Liver (tissue), 9 donors: ENCODE measurements around the gene F2R. TPM values are rescaled to one million over a fixed set of nuclear protein-coding genes. Genes with fewer than 3 reads are reported as not detected.

ENCODE experiments used
- DNase-seq: peaks from one replicate; pipeline ENCODE4 v3.0.0-alpha.2; 2017; ENCODE audit warnings: low spot score
- H3K27ac ChIP-seq, 2 donors: one replicate each; pipeline ENCODE4 v1.7.0; 2013; ENCODE audit warnings: inconsistent platforms in 2 of 2, low read length in 2 of 2, control low read depth in 1 of 2, low read depth in 1 of 2, mild to moderate bottlenecking in 1 of 2
- H3K27me3 ChIP-seq, 4 donors: one replicate each; pipeline versions ENCODE4 v1.6.1 to v1.7.0; 2013; ENCODE audit warnings: low read length in 3 of 4, inconsistent platforms in 1 of 4, mild to moderate bottlenecking in 1 of 4, moderate library complexity in 1 of 4; ENCODE audit not compliant: control insufficient read depth in 4 of 4, insufficient read depth in 4 of 4
- H3K36me3 ChIP-seq, 4 donors: one replicate each; pipeline versions ENCODE4 v1.6.1 to v1.7.0; 2013; ENCODE audit warnings: low read length in 3 of 4, mild to moderate bottlenecking in 3 of 4, low read depth in 1 of 4, moderate library complexity in 1 of 4; ENCODE audit not compliant: control insufficient read depth in 4 of 4, insufficient read depth in 3 of 4
- H3K4me1 ChIP-seq, 4 donors: one replicate each; pipeline versions ENCODE4 v1.6.1 to v1.7.0; 2013; ENCODE audit warnings: low read length in 3 of 4, mild to moderate bottlenecking in 3 of 4, moderate library complexity in 1 of 4; ENCODE audit not compliant: control insufficient read depth in 4 of 4, insufficient read depth in 4 of 4
- H3K4me3 ChIP-seq, 3 donors: one replicate each; pipeline versions ENCODE4 v1.6.1 to v1.7.0; 2013; ENCODE audit warnings: low read length in 3 of 3, control low read depth in 1 of 3, low read depth in 1 of 3, mild to moderate bottlenecking in 1 of 3
- H3K9ac ChIP-seq, 2 donors: one replicate each; pipeline ENCODE4 v1.7.0; 2013; ENCODE audit warnings: low read length in 2 of 2, mild to moderate bottlenecking in 2 of 2, moderate library complexity in 2 of 2, control low read depth in 1 of 2, low read depth in 1 of 2
- H3K9me3 ChIP-seq, 4 donors: one replicate each; pipeline versions ENCODE4 v1.6.1 to v1.7.0; 2013; ENCODE audit warnings: low read length in 3 of 4; ENCODE audit not compliant: control insufficient read depth in 4 of 4
- ATF3 ChIP-seq: IDR thresholded peaks from 2 replicates; pipeline ENCODE4 v1.6.1; 2016; ENCODE audit warnings: antibody characterized with exemption
- CTCF ChIP-seq: fragments of 150-350 bp; IDR thresholded peaks from 2 replicates; pipeline ENCODE4 v1.5.1; 2017; ENCODE audit warnings: improper control_type of control experiment, low read depth, low read length; ENCODE audit not compliant: missing input control
- EGR1 ChIP-seq, 2 donors: IDR thresholded peaks; 2 replicates each; pipeline ENCODE4 v1.6.1; 2016 to 2018; ENCODE audit warnings: antibody characterized with exemption in 2 of 2, low read depth in 2 of 2
- FOXA1 ChIP-seq: IDR thresholded peaks from 2 replicates; pipeline ENCODE4 v1.6.1; 2016; ENCODE audit warnings: antibody characterized with exemption
- FOXA2 ChIP-seq: IDR thresholded peaks from 2 replicates; pipeline ENCODE4 v1.6.1; 2016; ENCODE audit warnings: antibody characterized with exemption
- GABPA ChIP-seq, 2 donors: IDR thresholded peaks in 1 of 2; conservative IDR thresholded peaks in 1 of 2; 2 replicates each; pipeline ENCODE4 v1.6.1; 2016; ENCODE audit warnings: antibody characterized with exemption in 2 of 2, mild to moderate bottlenecking in 1 of 2, moderate library complexity in 1 of 2
- HNF4A ChIP-seq, 2 donors: conservative IDR thresholded peaks; 2 replicates each; pipeline ENCODE4 v1.6.1; 2016; ENCODE audit warnings: antibody characterized with exemption in 2 of 2, mild to moderate bottlenecking in 2 of 2
- HNF4G ChIP-seq: IDR thresholded peaks from 2 replicates; pipeline ENCODE4 v1.6.1; 2016; ENCODE audit warnings: antibody characterized with exemption
- JUND ChIP-seq, 2 donors: IDR thresholded peaks; 2 replicates each; pipeline ENCODE4 v1.6.1; 2016; ENCODE audit warnings: antibody characterized with exemption in 2 of 2
- MAX ChIP-seq: IDR thresholded peaks from 2 replicates; pipeline ENCODE4 v1.6.1; 2016; ENCODE audit warnings: antibody characterized with exemption
- NR2F2 ChIP-seq: IDR thresholded peaks from 2 replicates; pipeline ENCODE4 v1.6.1; 2016; ENCODE audit warnings: antibody characterized with exemption
- RAD21 ChIP-seq, 2 donors: IDR thresholded peaks; 2 replicates each; pipeline ENCODE4 v1.6.1; 2016; ENCODE audit warnings: antibody characterized with exemption in 2 of 2, mild to moderate bottlenecking in 2 of 2
- REST ChIP-seq: IDR thresholded peaks from 2 replicates; pipeline ENCODE4 v1.6.1; 2016; ENCODE audit warnings: antibody characterized with exemption, mild to moderate bottlenecking
- RXRA ChIP-seq, 2 donors: IDR thresholded peaks; 2 replicates each; pipeline ENCODE4 v1.6.1; 2017 to 2018; ENCODE audit warnings: antibody characterized with exemption in 2 of 2, mild to moderate bottlenecking in 1 of 2
- SP1 ChIP-seq: IDR thresholded peaks from 2 replicates; pipeline ENCODE4 v1.6.1; 2018; ENCODE audit warnings: antibody characterized with exemption, mild to moderate bottlenecking
- TAF1 ChIP-seq: conservative IDR thresholded peaks from 2 replicates; pipeline ENCODE4 v1.6.1; 2016; ENCODE audit warnings: antibody characterized with exemption, mild to moderate bottlenecking
- YY1 ChIP-seq: IDR thresholded peaks from 2 replicates; pipeline ENCODE4 v1.6.1; 2016; ENCODE audit warnings: antibody characterized with exemption, mild to moderate bottlenecking
- ZBTB33 ChIP-seq: IDR thresholded peaks from 2 replicates; pipeline ENCODE4 v1.6.1; 2016; ENCODE audit warnings: antibody characterized with exemption
- WGBS: extraction: QIAGEN DNeasy Blood & Tissue Kit; methylation state at CpG from one replicate; pipeline ENCODE4 v1.1.7; 2013; 5-methylcytosine and 5-hydroxymethylcytosine counted together
- polyA plus RNA-seq, 2 donors: library from polyadenylated mRNA; stranded (reverse) in 1 of 2; unstranded in 1 of 2; fragments of 200-250 nt in 1 of 2; fragments of >200 nt in 1 of 2; fragmentation: Nextera tagmentation in 1 of 2; extraction: Ambion mirVana in 1 of 2; gene quantifications; one replicate each; pipeline versions ENCODE4 v1.2.1 to v1.2.3, GENCODE V29; 2013 to 2015
- total RNA-seq, 2 donors: library from RNA; depleted of rRNA; stranded (reverse); fragments of >200 nt; gene quantifications; one replicate each; pipeline ENCODE4 v1.2.3, GENCODE V29; 2014
- donor health status: healthy.
- donor health status: healthy.
- donor health status: healthy.
- donor health status: healthy.
- donor health status: healthy.

Gene F2R
- total and polyA plus RNA-seq, 4 donors = 5.9 to 18.7 (median 9.5) TPM

GRCh38 chr5:76732405-76733048, 16.6 kb downstream of the F2R start:
- H3K9me3 ChIP-seq = peaks cover 0 to 7% (median 5%) of the 10 kb centered on the region in 4 donors
- H3K27me3 ChIP-seq = no peaks in the 10 kb centered on the region
- WGBS = 87% methylated on average over 15 of the region's 15 CpGs
- H3K36me3 ChIP-seq = peaks cover 0 to 2% (median 0%) of the 10 kb centered on the region in 4 donors
- peak overlapping the region in 1 of 2 donors; percentile 13 for H3K27ac ChIP-seq
- TF ChIP-seq HNF4G = no peak
- TF ChIP-seq MAX = no peak
- TF ChIP-seq TAF1 = no peak
- TF ChIP-seq FOXA1 = no peak
- TF ChIP-seq HNF4A (conservative IDR thresholded peaks at IDR 0.05) = no peak
- no peak for TF ChIP-seq REST
- no peak for TF ChIP-seq FOXA2
- TF ChIP-seq RAD21 (IDR thresholded peaks at IDR 0.05) = no peak
- no peak for TF ChIP-seq CTCF
- no peak for TF ChIP-seq NR2F2
- TF ChIP-seq EGR1 (IDR thresholded peaks at IDR 0.05; ENCODE audit: low read depth in 2 of 2) = no peak
- TF ChIP-seq JUND (IDR thresholded peaks at IDR 0.05) = no peak
- TF ChIP-seq SP1 = no peak
- TF ChIP-seq GABPA (IDR thresholded peaks at IDR 0.05 in 1 of 2, conservative IDR thresholded peaks at IDR 0.05 in 1 of 2) = no peak
- TF ChIP-seq YY1 = no peak
- TF ChIP-seq ATF3 = no peak
- no peak for TF ChIP-seq RXRA (IDR thresholded peaks at IDR 0.05)
- no peak for DNase-seq
- no peak overlapping the region for H3K9ac ChIP-seq
- no peaks in the 10 kb centered on the region for H3K4me1 ChIP-seq
- H3K4me3 ChIP-seq = no peak overlapping the region

- Histone ChIP-seq H3K9ac (no peak overlapping the region), H3K4me3 (no peak overlapping the region), H3K9me3 (peaks cover 0 to 7% (median 5%) of the 10 kb centered on the region in 4 donors), H3K4me1 (no peaks in the 10 kb centered on the region), H3K36me3 (peaks cover 0 to 2% (median 0%) of the 10 kb centered on the region in 4 donors), H3K27me3 (no peaks in the 10 kb centered on the region), H3K27ac (peak overlapping the region in 1 of 2 donors; percentile 13)
- 84% methylated on average over 13 of the region's 13 CpGs for WGBS
- no peak for DNase-seq
- TF ChIP-seq RAD21 (IDR thresholded peaks at IDR 0.05) (no peak), RXRA (IDR thresholded peaks at IDR 0.05) (no peak), CTCF (no peak), HNF4A (conservative IDR thresholded peaks at IDR 0.05) (no peak), ZBTB33 (no peak), SP1 (no peak), NR2F2 (no peak), FOXA2 (no peak), JUND (IDR thresholded peaks at IDR 0.05) (no peak), EGR1 (IDR thresholded peaks at IDR 0.05; ENCODE audit: low read depth in 2 of 2) (no peak), ATF3 (no peak), FOXA1 (no peak), YY1 (no peak), HNF4G (no peak), MAX (no peak), GABPA (IDR thresholded peaks at IDR 0.05 in 1 of 2, conservative IDR thresholded peaks at IDR 0.05 in 1 of 2) (no peak)
These were observed 17.1 kb downstream of the F2R start for GRCh38 chr5:76733049-76733417.
